ENCODE measurements around the gene RNASEH1.
"Not testable (repeated sequence)": the region's sequence is repeated elsewhere in the genome, so short reads cannot be mapped to it uniquely, and the experiment has no call there.

The RNASEH1 gene

GRCh38 chr2:3519255-3520205 lies 38.6 kb downstream of the RNASEH1 start, which contains the start of gene ADI1:
Gene ADI1 (minus strand): TSS chr2:3519531. CDS start chr2:3519487, 44 bp downstream.
- no peak for DNase-seq (ENCODE audit: low read depth, low spot score)

GRCh38 chr2:3518496-3519254 lies 39.5 kb downstream of the RNASEH1 start:
- peak; percentile 78 for DNase-seq (ENCODE audit: low read depth, low spot score)

- no peak for DNase-seq (ENCODE audit: low read depth, low spot score)
These were observed 40.1 kb downstream of the RNASEH1 start for GRCh38 chr2:3517948-3518495.

GRCh38 chr2:3516831-3517230 lies 41.3 kb downstream of the RNASEH1 start:
- no peak for DNase-seq (ENCODE audit: low read depth, low spot score)

- not testable (repeated sequence) for DNase-seq (ENCODE audit: low read depth, low spot score)
These were observed 42.7 kb downstream of the RNASEH1 start for GRCh38 chr2:3515438-3515837.

- DNase-seq (ENCODE audit: low read depth, low spot score), result no peak
These were observed 44.9 kb downstream of the RNASEH1 start for GRCh38 chr2:3513026-3513810.

- no peak for DNase-seq (ENCODE audit: low read depth, low spot score)
These were observed 46.0 kb downstream of the RNASEH1 start for GRCh38 chr2:3512086-3512485.

GRCh38 chr2:3505771-3506170 lies 52.4 kb downstream of the RNASEH1 start:
- DNase-seq (ENCODE audit: low read depth, low spot score), result no peak

- no peak for DNase-seq (ENCODE audit: low read depth, low spot score)
These were observed 53.4 kb downstream of the RNASEH1 start for GRCh38 chr2:3504741-3505140.

- no peak for DNase-seq (ENCODE audit: low read depth, low spot score)
These were observed 54.6 kb downstream of the RNASEH1 start for GRCh38 chr2:3503483-3503882.

- DNase-seq (ENCODE audit: low read depth, low spot score), result no peak
These were observed 55.1 kb downstream of the RNASEH1 start for GRCh38 chr2:3503046-3503445.

- no peak for DNase-seq (ENCODE audit: low read depth, low spot score)
These were observed 57.7 kb downstream of the RNASEH1 start for GRCh38 chr2:3500326-3500899.

GRCh38 chr2:3498783-3499394 lies 59.2 kb downstream of the RNASEH1 start:
- DNase-seq (ENCODE audit: low read depth, low spot score), result no peak

- not testable (repeated sequence) for DNase-seq (ENCODE audit: low read depth, low spot score)
These were observed 61.4 kb downstream of the RNASEH1 start for GRCh38 chr2:3496708-3497080.
